Neural cell (in vitro differentiated cells): ENCODE data around the gene KCNE3.

Experiments
- TF ChIP-seq, protein P1 (sequence below): fragments of 450-650 bp; IDR thresholded peaks from 2 replicates; pipeline ENCODE4 v1.5.1; 2014; ENCODE audit warnings: antibody characterized with exemption, mild to moderate bottlenecking, moderate library complexity; ENCODE audit not compliant: poor library complexity, severe bottlenecking
- TF ChIP-seq, protein P2 (sequence below): IDR thresholded peaks from 2 replicates; pipeline ENCODE4 v1.6.1; 2012; ENCODE audit warnings: borderline replicate concordance

DNA sequence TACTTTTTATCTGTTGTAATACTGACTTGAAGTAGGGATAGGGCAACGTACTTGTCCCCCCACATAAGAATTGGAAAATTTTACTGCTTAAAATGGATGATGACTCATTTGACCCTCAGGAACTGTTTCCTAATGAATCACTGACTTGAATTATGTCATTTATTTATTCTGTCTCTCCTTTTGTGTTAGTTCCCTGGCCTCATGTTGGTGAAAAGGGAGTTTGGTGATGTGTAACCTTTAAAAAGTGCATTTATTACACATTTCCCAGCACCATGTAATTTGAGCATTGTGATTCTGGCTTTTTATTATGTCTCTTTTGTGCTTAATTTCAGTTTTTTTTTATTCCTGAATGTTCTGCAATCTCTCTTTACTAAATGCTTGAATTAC is 48.8 kb downstream of the KCNE3 start:
- TF ChIP-seq, protein P1, sequence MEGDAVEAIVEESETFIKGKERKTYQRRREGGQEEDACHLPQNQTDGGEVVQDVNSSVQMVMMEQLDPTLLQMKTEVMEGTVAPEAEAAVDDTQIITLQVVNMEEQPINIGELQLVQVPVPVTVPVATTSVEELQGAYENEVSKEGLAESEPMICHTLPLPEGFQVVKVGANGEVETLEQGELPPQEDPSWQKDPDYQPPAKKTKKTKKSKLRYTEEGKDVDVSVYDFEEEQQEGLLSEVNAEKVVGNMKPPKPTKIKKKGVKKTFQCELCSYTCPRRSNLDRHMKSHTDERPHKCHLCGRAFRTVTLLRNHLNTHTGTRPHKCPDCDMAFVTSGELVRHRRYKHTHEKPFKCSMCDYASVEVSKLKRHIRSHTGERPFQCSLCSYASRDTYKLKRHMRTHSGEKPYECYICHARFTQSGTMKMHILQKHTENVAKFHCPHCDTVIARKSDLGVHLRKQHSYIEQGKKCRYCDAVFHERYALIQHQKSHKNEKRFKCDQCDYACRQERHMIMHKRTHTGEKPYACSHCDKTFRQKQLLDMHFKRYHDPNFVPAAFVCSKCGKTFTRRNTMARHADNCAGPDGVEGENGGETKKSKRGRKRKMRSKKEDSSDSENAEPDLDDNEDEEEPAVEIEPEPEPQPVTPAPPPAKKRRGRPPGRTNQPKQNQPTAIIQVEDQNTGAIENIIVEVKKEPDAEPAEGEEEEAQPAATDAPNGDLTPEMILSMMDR, result no peak
- TF ChIP-seq, protein P2, sequence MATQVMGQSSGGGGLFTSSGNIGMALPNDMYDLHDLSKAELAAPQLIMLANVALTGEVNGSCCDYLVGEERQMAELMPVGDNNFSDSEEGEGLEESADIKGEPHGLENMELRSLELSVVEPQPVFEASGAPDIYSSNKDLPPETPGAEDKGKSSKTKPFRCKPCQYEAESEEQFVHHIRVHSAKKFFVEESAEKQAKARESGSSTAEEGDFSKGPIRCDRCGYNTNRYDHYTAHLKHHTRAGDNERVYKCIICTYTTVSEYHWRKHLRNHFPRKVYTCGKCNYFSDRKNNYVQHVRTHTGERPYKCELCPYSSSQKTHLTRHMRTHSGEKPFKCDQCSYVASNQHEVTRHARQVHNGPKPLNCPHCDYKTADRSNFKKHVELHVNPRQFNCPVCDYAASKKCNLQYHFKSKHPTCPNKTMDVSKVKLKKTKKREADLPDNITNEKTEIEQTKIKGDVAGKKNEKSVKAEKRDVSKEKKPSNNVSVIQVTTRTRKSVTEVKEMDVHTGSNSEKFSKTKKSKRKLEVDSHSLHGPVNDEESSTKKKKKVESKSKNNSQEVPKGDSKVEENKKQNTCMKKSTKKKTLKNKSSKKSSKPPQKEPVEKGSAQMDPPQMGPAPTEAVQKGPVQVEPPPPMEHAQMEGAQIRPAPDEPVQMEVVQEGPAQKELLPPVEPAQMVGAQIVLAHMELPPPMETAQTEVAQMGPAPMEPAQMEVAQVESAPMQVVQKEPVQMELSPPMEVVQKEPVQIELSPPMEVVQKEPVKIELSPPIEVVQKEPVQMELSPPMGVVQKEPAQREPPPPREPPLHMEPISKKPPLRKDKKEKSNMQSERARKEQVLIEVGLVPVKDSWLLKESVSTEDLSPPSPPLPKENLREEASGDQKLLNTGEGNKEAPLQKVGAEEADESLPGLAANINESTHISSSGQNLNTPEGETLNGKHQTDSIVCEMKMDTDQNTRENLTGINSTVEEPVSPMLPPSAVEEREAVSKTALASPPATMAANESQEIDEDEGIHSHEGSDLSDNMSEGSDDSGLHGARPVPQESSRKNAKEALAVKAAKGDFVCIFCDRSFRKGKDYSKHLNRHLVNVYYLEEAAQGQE, result no peak
